AG04450 (cell line): ENCODE data around the gene FAM217A. TPM values are rescaled to one million over a fixed set of nuclear protein-coding genes. Genes with fewer than 3 reads are reported as not detected.

Source experiments
- CTCF ChIA-PET: fragments of 300-600, 350-600 bp; formaldehyde crosslinking; extraction: SDS; loops from one replicate; lab custom pipeline; 2022; ENCODE audit warnings: antibody characterized with exemption, inconsistent platforms; lab: Charles Lee
- POLR2A ChIA-PET: fragments of 350-600 bp; formaldehyde crosslinking; extraction: SDS; loops from one replicate; lab custom pipeline; 2021; ENCODE audit warnings: antibody characterized with exemption, inconsistent platforms; lab: Yijun Ruan, JAX
- DNase-seq: peaks from one replicate; pipeline ENCODE4 v3.0.0-alpha.2; 2011; ENCODE audit warnings: low read depth, low spot score
- H3K27ac ChIP-seq: one replicate; pipeline ENCODE4 v1.5.1; 2012; ENCODE audit warnings: low read depth, low read length, control low read depth
- H3K27me3 ChIP-seq: one replicate; pipeline ENCODE4 v1.6.0; 2012; ENCODE audit warnings: low read length; ENCODE audit not compliant: control insufficient read depth, insufficient read depth
- H3K4me3 ChIP-seq: 2 replicates; pipeline ENCODE4 v1.5.1; 2011; ENCODE audit warnings: mild to moderate bottlenecking, low read depth, low read length, control low read depth
- H3K9me3 ChIP-seq: 2 replicates; pipeline ENCODE4 v1.5.1; 2012; ENCODE audit warnings: low read length; ENCODE audit not compliant: control insufficient read depth, insufficient read depth
- polyA plus RNA-seq: library from polyadenylated mRNA; depleted of rRNA; stranded (reverse); fragments of >200 nt; gene quantifications from 2 replicates; pipeline ENCODE4 v1.2.3, GENCODE V29; 2011
- TF ChIP-seq, protein P1 (sequence below): IDR thresholded peaks from 2 replicates; pipeline ENCODE4 v1.5.1; 2011; ENCODE audit warnings: low read depth, low read length, control low read depth, inconsistent platforms

Gene FAM217A
- polyA plus RNA-seq, 1 experiment = not detected

DNA sequence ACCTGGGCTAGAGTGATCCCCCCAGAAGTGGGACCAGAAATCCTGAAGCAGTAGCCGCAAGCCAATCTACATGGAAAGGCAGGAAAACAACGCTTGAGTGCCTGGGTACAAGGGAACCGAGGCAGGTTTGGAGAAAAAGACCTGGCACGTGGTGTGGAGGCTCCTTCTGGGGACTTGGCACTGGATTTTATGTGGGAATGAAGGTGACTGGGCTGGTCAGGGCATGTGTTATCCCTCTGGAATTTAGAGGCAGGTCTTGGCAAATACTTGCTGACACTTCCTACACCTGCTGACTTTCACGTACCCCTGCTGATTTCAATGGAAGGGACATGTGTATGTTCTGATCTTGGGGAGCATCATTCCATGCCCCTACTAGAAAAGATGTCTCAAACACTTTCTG is 25.0 kb upstream of the FAM217A start:
- Histone ChIP-seq H3K9me3 (no peaks in the 10 kb centered on the region), H3K27me3 (peaks cover 34% of the 10 kb centered on the region), H3K27ac (no peak overlapping the region), H3K4me3 (no peak overlapping the region)
- TF ChIP-seq, protein P1, sequence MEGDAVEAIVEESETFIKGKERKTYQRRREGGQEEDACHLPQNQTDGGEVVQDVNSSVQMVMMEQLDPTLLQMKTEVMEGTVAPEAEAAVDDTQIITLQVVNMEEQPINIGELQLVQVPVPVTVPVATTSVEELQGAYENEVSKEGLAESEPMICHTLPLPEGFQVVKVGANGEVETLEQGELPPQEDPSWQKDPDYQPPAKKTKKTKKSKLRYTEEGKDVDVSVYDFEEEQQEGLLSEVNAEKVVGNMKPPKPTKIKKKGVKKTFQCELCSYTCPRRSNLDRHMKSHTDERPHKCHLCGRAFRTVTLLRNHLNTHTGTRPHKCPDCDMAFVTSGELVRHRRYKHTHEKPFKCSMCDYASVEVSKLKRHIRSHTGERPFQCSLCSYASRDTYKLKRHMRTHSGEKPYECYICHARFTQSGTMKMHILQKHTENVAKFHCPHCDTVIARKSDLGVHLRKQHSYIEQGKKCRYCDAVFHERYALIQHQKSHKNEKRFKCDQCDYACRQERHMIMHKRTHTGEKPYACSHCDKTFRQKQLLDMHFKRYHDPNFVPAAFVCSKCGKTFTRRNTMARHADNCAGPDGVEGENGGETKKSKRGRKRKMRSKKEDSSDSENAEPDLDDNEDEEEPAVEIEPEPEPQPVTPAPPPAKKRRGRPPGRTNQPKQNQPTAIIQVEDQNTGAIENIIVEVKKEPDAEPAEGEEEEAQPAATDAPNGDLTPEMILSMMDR = no peak
- DNase-seq = no peak
- ChIA-PET CTCF (no interaction called here), POLR2A (no interaction called here)

DNA sequence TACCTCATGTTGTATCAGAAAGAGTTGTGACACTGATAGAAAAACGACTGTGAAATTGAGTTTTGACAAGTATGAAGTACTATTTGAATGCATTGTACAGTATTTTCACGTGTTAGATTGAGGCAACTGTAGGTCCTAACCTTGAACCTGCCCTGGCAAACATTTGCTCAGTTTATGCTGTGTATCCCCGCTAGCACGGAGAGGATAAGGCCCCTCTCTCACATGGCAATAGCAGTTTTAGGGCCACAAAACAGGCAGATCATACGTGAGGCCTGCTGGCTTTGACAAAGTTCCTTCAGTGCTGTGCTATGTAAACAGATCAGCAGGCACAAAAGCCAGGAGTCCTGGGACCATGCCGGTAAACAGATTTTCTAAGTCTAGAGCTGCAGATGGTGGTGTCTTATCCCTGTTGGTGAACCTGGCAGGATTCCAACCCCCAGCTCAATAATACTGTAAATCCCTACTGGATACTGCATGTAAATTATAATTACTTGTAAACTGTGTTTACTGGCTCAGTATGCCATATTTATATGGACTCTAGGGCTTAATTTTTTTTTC is 23.8 kb upstream of the FAM217A start:
- Histone ChIP-seq H3K9me3 (no peaks in the 10 kb centered on the region), H3K27me3 (peaks cover 24% of the 10 kb centered on the region), H3K27ac (no peak overlapping the region), H3K4me3 (no peak overlapping the region)
- TF ChIP-seq, protein P1 = no peak
- no peak for DNase-seq
- ChIA-PET CTCF (no interaction called here), POLR2A (no interaction called here)

DNA sequence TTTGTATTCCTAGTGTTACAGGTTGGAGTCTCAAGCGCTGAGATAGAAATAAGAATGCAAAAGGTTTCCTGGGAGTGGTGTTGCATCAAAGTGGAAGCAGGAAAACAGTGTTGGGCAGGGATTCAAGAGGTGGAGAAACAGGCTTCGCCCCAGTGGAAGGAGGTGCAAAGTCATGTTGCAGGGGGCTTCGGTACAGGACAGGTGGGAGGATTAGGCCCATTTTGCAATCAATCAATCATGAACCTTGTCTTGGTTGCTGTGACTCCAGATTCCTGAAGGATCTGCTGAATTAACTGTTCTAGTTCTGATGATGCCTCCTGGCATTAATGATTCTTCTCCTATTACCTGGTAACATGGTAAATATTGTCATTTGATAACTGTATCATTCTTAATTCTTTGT is 22.4 kb upstream of the FAM217A start:
- H3K4me3 ChIP-seq = no peak overlapping the region
- ChIA-PET CTCF (no interaction called here), POLR2A (no interaction called here)
- H3K27me3 ChIP-seq = peaks cover 31% of the 10 kb centered on the region
- no peaks in the 10 kb centered on the region for H3K9me3 ChIP-seq
- TF ChIP-seq, protein P1 = no peak
- H3K27ac ChIP-seq = no peak overlapping the region
- DNase-seq = no peak

DNA sequence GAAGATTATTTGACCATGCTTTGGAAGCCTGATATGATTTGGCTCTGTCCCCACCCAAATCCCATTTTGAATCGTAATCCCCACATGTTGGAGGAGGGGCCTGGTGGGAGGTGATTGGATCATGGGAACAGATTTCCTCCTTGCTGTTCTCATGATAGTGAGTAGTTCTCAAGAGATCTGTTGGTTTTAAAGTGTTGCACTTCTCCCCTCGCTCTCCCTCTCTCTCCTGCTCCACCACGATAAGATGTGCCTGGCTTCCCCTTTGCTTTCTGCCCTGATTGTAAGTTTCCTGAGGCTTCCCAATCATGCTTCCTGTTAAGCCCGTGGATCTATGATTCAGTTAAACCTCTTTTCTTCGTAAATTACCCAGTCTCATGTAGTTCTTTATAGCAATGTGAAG is 21.7 kb upstream of the FAM217A start:
- H3K27ac ChIP-seq = no peak overlapping the region
- no peak overlapping the region for H3K4me3 ChIP-seq
- TF ChIP-seq, protein P1 = no peak
- H3K27me3 ChIP-seq = peaks cover 28% of the 10 kb centered on the region
- H3K9me3 ChIP-seq = no peaks in the 10 kb centered on the region
- no peak for DNase-seq
- POLR2A ChIA-PET = no interaction called here
- CTCF ChIA-PET = no interaction called here

DNA sequence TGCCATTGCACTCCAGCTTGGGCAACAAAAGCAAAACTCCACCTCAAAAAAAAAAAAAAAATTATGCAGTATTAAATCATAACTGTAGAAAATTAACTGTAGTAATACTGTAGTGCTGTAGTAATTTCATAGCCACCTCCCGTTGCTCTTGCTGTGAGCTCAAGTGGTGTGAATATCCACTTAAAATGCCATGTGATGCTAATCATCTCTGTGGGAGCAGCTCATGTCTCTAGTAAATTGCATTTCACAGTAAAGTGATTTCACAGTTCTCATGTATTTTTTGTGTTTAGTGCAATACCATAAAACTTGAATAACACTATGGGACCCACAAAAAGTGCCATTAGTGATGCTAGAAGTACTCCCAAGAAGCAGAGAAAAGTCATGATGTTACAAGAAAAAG is 14.4 kb upstream of the FAM217A start:
- H3K27ac ChIP-seq = no peak overlapping the region
- no peak overlapping the region for H3K4me3 ChIP-seq
- ChIA-PET POLR2A (no interaction called here), CTCF (interaction anchor here (0.7 kb wide), 2 partner anchors 11 to 62 kb away, joined by 3 to 4 read pairs; no protein-coding TSS in a partner anchor)
- no peak for DNase-seq
- H3K9me3 ChIP-seq = peaks cover 3% of the 10 kb centered on the region; the same call in 1 of the 2 replicates
- TF ChIP-seq, protein P1 = no peak
- H3K27me3 ChIP-seq = peaks cover 15% of the 10 kb centered on the region
